ENCODE measurements around the gene ITGB5.

GRCh38 chr3:124787476-124788195 lies 99.5 kb downstream of the ITGB5 start:
- TF ChIP-seq CTCF (IDR thresholded peaks at IDR 0.05; ENCODE audit: low read depth, low read length, missing input control) (no peak), REST (IDR thresholded peaks at IDR 0.05) (no peak), EGR1 (IDR thresholded peaks at IDR 0.05; ENCODE audit: low read depth in 2 of 2) (no peak)

Data from liver (tissue), 3 donors.